ENCODE data around the gene CDH26.

DNA sequence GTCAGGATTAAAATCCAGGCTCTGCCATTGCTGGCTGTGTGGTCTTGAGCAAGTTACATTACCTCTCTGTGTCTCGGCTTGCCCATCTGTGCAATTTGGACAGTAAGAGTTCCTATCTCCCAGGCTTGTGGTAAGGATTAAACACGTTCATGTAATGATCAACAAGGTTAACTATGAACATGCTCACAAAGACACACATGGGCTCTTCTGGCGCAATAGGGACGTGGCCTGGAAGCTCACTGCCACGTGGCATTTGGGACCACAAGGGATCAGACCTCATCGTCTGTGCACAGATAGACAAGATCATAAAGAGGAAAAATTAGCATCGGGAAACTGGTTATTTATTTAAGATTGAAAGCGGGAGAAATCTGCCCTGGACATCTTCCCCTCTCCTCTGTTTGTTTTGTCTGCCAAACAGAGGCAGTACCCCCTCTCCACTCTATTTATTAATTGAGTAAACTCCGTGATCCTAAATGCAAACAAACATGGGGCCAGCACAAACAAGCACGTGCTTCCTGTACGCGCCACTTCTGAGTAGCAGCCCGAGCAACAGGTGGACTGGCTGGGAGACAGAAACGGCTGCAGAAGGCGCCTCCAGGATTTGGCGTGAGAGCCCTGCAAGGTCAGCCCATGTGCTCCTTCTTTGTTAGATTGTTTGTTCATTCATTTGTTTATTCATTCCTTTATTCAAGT is 95.0 kb downstream of the CDH26 start:
- TF ChIP-seq SMAD3 (CRISPR knock-in tag; IDR thresholded peaks at IDR 0.05; ENCODE audit: borderline replicate concordance): no peak
- TF ChIP-seq, protein P1, sequence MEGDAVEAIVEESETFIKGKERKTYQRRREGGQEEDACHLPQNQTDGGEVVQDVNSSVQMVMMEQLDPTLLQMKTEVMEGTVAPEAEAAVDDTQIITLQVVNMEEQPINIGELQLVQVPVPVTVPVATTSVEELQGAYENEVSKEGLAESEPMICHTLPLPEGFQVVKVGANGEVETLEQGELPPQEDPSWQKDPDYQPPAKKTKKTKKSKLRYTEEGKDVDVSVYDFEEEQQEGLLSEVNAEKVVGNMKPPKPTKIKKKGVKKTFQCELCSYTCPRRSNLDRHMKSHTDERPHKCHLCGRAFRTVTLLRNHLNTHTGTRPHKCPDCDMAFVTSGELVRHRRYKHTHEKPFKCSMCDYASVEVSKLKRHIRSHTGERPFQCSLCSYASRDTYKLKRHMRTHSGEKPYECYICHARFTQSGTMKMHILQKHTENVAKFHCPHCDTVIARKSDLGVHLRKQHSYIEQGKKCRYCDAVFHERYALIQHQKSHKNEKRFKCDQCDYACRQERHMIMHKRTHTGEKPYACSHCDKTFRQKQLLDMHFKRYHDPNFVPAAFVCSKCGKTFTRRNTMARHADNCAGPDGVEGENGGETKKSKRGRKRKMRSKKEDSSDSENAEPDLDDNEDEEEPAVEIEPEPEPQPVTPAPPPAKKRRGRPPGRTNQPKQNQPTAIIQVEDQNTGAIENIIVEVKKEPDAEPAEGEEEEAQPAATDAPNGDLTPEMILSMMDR (IDR thresholded peaks at IDR 0.05): no peak
- no peak for TF ChIP-seq RORB (CRISPR knock-in tag; IDR thresholded peaks at IDR 0.05)
- no peak for TF ChIP-seq NR2C2 (CRISPR knock-in tag; IDR thresholded peaks at IDR 0.05)
- TF ChIP-seq E2F5 (CRISPR knock-in tag; IDR thresholded peaks at IDR 0.05): no peak
- no peak for TF ChIP-seq ZNF263 (CRISPR knock-in tag; IDR thresholded peaks at IDR 0.05; ENCODE audit: low read depth)
- no peak for TF ChIP-seq TCF7 (CRISPR knock-in tag; IDR thresholded peaks at IDR 0.05; ENCODE audit: low read depth)
- no peak for TF ChIP-seq ELF4 (CRISPR knock-in tag; IDR thresholded peaks at IDR 0.05; ENCODE audit: low read depth)
- no peak for TF ChIP-seq PREB (CRISPR knock-in tag; IDR thresholded peaks at IDR 0.05; ENCODE audit: borderline replicate concordance)
- TF ChIP-seq ATF2 (CRISPR knock-in tag; IDR thresholded peaks at IDR 0.05; ENCODE audit: borderline replicate concordance, low read depth): no peak
- TF ChIP-seq, protein P2, sequence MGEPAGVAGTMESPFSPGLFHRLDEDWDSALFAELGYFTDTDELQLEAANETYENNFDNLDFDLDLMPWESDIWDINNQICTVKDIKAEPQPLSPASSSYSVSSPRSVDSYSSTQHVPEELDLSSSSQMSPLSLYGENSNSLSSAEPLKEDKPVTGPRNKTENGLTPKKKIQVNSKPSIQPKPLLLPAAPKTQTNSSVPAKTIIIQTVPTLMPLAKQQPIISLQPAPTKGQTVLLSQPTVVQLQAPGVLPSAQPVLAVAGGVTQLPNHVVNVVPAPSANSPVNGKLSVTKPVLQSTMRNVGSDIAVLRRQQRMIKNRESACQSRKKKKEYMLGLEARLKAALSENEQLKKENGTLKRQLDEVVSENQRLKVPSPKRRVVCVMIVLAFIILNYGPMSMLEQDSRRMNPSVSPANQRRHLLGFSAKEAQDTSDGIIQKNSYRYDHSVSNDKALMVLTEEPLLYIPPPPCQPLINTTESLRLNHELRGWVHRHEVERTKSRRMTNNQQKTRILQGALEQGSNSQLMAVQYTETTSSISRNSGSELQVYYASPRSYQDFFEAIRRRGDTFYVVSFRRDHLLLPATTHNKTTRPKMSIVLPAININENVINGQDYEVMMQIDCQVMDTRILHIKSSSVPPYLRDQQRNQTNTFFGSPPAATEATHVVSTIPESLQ (CRISPR knock-in tag; IDR thresholded peaks at IDR 0.05): no peak
- TF ChIP-seq CREB1 (CRISPR knock-in tag; IDR thresholded peaks at IDR 0.05): no peak
- no peak for TF ChIP-seq USF2 (CRISPR knock-in tag; IDR thresholded peaks at IDR 0.05)

Measured in WTC11 (cell line).